ENCODE measurements around the gene CHST14.
"Not testable (repeated sequence)": the region's sequence is repeated elsewhere in the genome, so short reads cannot be mapped to it uniquely, and the experiment has no call there.

CHST14 gene

DNA sequence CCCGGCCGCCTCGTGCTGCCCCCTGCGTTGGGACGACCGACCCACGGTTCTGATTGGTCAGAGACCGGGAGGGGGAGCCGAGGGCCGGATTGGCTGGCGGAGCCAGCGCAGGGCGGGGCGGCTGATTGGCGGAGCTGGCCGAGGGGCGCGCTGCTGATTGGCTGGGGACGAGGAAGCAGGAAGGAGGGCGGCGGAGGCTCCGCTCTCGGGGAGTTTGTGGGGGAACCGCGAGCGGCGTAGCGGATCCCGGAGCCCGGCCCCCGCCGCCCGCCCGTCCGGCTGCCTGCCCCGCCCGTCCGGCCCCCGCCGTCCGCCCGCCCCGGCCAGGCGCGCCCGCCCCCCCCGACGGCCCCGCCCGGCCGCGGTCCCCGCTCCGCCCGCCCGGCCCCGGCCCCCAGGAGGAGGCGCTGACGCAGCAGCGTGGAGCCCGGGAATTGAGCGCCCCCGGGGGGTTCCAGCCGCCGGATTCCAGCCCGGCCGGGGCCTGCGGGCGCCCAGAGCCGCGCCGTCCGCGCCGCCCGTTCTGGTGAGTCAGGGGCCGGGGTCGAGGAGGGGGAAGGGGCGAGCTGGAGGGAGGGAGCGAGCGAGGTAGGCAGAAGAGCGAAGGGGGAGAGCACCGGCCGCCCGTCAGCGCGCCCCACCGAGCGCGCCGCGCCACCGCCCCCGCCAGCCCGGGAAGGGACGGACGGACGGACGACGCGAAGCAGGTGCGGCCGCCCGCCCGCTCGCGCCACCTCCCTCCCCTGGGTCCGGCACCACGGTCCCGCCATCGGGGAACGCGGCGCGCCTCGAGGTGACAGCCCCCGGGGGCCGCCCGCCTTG lies 29.8 kb upstream of the CHST14 start, which contains the start of gene BAHD1:
Gene BAHD1, plus strand, starts transcription at position 211 of the 822 bp plus-strand sequence. CDS start 17,512 bp downstream, outside the sequence.
- peak; percentile 89 for DNase-seq (ENCODE audit: low read depth)

DNA sequence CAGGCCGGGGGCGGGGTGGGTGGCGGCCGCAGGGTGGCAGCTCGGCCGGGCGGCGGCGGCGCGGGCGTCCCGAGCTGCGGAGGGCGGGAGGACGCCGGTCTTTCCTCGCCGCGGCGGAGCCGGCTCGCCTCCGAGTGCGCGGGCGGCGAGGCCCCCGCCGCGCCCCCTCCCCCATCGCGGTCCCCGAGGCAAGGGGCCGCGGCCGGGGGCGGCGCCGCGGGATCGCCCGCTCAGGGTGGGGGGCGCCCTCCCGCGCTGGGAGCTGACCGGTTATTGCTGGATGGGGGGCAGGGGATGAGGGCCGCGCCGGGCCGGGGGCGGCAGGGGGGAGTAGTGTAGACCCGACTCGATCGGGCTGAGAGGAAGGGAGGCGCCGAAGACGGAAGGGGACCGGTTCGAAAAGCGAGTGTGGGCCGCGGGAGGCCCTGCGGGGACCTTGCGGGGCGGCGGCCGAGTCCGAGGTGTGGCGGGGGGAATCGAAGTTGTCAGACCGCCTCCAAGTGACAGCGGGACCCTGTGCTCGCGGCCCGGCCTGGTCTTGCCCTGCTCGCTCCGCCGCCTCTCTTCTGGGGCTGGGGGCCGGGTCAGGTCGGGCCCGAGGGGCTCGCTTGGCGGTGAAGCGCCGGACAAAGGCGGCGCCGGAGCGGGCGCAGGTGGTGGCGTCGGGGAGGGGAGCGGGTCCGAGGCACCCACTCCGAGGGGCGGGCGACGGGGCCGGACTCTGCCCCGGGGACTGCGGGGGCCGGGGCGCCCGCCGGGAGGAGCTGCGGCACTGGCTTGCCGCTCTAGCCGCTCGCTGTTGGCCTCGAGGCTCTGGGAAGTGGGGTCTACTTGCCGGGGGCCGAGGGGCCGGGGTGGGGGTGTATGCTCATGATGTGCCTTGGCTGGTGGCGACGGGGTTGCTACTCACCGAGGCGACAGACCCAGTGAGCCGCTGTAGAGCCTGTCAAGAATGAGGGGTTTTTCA lies 28.9 kb upstream of the CHST14 start:
- no peak for DNase-seq (ENCODE audit: low read depth)

DNA sequence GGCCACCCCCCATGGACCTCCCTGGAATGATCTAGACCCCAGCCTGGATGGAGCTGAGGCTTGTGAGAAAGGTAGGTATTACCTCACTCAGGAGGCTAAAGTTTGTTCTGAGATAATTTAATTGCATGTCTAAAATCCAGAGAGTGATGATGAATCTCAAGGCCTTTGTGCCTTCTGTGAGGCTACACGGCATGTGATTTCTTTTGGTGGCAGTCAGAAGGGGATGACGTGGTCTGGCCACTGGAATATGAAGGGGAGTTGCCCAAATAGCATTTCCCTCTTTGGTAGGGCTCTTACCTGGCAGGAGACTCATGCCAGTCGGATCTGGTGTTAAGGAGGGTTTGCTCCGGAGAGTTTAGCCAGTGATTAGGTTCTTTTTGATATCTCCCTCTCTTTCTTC lies 27.5 kb upstream of the CHST14 start:
- no peak for DNase-seq (ENCODE audit: low read depth)

DNA sequence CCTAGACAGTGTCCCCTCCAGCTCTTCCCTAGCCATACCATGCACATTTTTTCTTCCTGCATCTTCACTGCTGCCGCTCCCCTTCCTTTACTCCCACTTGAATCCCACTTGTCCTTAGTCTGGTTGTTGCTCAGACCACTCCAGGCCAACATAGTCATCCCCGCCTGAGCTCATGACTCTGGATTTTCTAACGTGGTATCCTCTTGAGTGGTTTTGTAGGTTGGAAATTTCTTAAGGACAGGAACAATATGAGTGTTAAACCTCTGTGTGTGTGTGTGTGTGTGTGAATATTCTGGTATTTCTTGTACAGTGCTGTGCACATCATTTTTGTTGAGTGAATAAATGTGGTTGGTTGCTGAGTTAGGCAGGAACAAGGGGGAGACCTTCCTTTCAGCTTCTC lies 26.9 kb upstream of the CHST14 start:
- no peak for DNase-seq (ENCODE audit: low read depth)

DNA sequence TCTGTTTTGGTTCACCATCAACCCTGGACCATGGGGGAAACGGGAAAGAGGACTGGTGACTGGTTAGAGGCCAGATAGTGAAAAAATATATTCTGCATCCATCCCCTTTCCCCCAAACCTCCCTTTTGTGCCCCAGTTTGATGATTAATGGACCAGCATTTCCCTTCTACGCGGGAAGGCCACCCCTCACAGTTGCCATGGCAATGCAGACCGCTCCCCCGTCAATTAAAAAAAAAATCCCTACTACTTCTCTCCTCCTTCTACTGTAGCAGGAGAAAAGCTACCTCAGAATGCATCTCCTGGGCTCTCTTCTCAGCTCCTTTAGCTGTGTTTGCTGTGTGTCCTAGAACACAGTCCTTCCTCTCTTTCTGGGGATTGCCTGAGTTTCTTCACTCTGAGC lies 26.0 kb upstream of the CHST14 start:
- no peak for DNase-seq (ENCODE audit: low read depth)

DNA sequence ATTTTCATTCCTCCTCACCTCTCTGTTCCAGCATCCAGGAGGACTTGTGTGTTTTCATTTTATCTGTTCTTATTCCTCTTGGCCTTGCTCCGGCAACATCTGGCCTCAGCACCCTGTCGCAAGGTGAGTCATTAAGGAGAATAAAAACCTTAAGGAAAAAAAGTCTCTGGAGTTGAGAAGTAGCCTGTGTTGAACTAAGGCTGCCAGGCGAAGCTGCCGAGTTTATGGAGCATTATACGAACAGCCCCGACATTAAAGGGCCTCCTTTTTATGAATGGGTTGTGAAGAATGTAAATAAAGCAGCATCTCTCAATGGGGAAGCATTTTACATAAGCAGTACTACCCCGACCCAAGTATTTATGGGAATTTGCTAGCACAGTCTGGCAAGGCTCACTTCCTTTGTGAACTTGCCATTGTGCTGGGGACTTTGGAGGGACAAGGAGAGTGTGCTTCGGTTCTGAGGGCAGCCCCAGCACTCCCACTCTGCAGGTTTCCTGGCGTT lies 25.3 kb upstream of the CHST14 start:
- DNase-seq (ENCODE audit: low read depth) = no peak

DNA sequence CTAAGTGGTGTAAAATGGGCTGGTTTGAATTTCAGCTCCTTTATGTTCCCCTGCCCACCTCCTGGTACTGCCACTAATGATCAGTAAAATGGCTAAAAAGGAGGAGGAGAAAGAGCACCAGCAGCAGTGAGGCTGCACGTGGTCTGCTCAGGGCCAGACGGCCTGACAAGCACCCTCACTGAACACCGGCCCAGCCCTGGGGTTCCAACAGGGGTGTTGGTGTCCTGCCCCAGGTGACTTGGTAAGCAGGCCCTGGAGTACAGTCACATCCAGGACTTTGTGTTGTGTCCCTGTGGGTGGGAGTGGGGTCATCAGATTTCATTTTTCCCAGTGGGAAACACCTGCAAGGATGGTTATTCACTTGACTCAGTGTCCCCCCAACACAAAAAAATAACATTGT lies 24.6 kb upstream of the CHST14 start:
- DNase-seq (ENCODE audit: low read depth) = no peak

DNA sequence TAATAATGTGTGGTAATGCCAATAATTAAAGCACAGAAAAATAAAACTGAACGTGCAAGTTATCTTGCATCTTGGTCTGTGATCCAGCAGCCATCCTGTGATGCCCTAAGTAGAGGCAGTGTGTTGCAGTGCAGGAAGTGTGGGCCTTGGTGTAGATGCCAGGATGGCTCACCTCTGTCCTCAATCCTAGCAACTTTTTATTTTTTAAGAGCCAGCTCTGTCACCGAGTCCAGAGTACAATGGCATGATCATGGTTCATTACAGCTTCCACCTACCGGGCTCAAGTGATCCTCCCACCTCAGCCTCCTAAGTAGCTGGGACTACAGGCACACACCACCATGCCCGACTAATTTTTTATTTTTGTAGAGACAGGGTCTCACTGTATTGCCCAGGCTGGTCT lies 22.4 kb upstream of the CHST14 start:
- DNase-seq (ENCODE audit: low read depth) = no peak

DNA sequence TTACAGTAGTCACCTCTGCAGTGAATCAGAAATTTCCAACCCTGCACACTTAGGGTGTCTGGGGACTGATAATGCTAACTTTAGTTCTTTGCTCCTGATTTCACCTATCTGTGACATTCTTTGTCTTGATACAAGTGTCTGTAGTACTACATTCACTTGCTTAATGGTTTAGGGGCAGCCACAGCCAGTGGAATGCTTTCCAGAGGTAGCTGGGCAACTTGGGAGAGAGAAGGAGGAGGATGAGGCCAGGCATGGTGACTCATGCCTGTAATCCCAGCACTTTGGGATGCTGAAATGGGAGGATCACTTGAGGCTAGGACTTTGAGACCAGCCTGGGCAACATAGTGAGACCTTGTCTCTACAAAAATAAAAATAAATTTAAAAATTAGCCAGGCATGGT lies 21.5 kb upstream of the CHST14 start:
- DNase-seq (ENCODE audit: low read depth) = no peak

DNA sequence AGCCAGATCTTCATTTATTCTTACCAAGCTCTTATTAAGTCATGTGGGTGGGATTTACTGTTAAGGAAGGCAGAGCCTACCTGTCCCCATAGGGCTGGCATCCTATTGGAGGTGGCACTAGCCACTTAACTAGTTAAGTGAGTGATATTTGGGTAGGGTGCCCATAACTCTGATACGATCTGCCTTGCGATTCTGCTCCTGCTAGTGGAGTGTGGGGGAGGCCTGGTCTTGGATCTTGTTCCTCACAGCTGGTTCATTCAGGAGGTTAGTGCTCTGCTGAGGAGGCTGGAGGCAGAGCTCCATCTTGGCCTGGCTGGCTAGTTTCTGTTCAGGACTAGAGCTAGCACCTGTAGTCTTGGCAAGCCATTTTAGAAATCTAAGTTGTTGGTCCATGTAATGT lies 20.7 kb upstream of the CHST14 start:
- no peak for DNase-seq (ENCODE audit: low read depth)

DNA sequence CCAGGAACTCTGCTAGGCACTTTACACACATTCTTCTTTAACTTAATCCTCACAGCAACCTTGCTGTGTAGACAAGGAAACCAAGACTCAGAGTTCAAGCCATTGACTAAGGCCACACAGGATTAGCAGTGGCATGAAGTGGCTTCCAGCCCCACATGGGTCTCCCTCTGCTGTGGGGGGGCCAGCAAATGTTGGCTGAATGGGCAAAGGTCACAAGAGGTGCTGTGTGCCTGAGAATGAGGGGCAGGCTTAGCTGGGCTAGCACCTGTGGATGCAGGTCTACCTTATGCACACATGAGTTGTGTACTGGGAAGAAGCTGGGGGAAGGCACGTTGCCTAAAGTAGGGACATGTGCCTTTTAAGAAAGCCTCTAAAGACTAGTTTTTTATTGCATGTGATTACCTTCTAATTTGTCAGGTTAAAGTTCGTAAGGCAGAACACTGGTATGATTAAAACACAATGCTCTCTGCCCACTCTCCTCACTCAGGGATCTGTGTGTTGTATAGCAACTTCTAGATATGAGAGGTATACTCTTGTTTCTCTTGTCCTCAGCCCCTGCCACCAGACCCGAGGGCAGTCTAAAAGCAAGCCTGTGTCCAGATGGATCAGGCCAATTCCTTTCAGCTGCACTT lies 19.1 kb upstream of the CHST14 start:
- no peak for DNase-seq (ENCODE audit: low read depth)

DNA sequence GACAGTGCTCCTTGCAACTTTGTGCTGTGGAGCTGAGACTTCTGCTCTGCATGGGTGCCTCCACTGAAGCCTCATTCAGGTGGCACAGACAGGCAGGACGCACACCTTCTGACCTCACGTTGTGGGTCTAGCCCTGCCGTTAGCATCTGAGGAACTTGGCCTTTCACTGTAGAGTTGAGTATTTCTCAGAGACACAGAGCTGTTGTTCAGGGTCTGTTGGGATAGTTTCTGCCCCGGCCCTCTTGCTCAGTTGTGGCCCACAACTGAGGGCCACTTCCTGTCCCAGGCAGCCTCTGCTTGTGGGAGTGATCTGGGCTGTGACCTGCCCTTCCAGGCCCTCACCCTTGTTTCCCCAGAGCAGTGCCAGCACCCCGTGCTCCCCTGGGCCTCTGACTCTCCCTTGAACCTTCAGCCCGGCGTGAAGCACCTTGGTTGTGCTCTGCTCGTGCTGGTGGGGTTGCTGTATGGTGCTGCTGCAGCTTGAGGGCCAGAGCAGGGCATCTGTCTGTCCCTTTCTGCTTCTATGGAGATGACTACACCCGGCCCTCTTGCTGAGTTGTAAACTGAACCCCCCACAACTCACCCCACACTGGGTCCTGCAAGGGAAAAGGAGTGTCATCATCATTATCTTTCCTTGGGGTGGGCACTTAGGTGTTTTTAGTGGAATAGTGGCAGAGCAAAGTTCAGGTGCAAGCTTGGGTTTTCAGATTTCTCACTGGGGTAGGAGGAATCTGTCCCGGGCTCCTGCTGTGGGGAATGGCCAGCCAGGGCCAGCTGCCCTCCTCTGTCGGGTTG lies 18.3 kb upstream of the CHST14 start:
- DNase-seq (ENCODE audit: low read depth) = no peak

DNA sequence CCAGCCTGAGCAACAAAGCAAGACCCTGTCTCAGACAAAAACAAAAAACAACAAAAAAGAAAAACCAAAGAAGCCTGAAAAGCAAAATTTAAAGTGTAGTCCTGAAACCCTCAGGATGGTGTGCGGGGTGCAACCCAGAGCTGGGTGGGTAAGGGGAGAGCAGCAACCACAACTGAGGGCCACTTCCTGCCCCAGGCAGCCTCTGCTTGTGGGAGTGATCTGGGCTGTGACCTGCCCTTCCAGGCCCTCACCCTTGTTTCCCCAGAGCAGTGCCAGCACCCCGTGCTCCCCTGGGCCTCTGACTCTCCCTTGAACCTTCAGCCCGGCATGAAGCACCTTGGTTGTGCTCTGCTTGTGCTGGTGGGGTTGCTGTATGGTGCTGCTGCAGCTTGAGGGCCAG lies 16.8 kb upstream of the CHST14 start:
- not testable (repeated sequence) for DNase-seq (ENCODE audit: low read depth)

DNA sequence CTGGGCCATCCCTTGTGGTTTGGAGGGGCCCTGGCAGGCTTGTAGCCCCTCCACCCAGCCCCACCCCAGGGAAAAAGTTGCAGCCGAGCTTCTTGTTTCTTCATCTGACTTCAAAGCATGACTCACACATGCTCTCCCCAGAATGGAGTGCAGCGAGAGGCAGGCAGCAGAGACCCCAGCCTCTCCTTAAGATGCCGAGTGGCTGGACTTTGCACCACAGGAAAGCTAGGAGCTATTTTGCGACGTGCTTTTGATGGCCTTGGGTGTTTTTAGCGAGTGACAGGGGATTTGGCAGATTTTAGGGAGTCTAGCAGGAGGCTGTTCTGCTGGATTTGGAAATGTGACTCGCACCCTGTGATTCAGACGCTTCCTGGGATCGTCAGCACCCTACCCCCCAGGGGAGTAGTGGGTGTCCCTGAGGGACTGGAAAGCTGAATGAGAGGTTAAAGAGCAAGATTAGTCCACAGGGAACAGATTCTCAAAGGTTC lies 15.8 kb upstream of the CHST14 start:
- DNase-seq (ENCODE audit: low read depth) = no peak

DNA sequence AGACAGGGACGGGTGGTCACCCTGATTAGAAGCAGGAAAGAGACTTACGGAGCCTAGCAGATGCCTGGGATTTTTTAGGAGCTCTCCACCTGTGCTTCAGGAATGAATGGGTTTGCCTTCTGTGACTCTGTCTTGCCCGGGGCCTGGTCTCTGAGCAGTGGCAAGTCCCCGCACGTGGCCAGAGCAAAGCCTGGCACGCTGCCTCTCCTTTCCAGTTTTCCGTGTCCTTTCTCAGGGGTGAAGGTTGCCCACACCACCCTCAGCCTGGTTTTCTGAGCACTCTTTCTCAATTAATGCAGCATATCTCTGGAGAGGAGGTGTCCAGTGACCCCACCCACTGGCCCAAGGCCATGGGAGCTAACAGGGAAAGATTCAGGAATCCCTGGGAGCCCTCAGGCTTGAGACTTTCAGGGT lies 14.5 kb upstream of the CHST14 start:
- no peak for DNase-seq (ENCODE audit: low read depth)

DNA sequence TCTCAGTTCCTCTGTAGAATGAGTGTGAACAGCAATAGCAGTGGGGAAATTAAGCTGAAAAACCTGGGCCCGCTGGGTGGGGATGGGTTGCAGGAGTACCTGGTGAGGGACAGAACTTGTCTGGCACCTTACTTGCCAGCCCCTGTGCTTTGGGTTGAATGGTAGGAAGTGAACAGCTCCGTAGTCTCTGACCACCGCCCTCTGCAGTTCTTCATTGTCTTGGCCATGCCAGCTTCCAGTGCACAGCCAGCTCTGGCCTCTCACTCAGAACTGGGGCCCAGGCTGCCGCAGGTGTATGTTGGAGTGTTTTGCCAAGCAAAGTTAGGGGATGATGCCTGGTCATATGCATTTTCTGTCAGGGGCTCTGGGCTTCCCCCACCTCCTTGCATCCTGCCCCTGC lies 14.0 kb upstream of the CHST14 start:
- DNase-seq (ENCODE audit: low read depth) = no peak

DNA sequence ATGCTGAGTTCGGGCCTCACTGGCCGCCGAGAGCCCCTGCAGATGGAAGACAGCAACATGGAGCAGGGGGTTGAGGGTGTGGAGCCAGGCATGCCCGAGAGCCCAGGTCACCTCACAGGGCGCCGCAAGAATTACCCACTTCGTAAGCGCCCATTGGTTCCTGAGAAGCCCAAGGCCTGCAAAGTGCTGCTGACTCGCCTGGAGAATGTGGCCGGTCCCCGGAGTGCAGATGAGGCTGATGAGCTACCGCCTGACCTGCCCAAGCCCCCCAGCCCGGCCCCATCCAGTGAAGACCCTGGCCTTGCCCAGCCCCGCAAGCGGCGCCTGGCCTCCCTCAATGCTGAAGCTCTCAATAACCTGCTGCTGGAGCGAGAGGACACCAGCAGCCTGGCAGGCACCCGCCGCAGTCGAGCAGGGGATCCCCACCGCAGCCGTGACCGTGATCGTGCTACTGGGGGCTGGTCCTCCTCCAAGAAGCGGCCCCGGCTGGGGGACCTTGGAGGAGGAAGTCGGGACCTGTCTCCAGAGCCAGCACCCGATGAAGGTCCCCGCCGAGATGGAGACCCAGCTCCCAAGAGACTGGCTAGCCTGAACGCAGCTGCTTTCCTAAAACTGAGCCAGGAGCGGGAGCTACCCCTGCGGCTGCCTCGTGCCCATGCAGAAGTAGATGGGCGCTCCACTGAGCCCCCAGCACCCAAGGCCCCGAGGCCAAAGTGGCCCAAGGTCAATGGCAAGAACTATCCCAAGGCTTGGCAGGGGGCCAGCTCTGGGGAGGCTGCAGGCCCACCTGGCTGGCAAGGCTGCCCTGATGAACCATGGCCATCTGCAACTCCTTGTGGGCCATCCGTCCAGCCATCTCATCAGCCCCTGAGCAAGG lies 12.1 kb upstream of the CHST14 start:
- DNase-seq (ENCODE audit: low read depth) = no peak

DNA sequence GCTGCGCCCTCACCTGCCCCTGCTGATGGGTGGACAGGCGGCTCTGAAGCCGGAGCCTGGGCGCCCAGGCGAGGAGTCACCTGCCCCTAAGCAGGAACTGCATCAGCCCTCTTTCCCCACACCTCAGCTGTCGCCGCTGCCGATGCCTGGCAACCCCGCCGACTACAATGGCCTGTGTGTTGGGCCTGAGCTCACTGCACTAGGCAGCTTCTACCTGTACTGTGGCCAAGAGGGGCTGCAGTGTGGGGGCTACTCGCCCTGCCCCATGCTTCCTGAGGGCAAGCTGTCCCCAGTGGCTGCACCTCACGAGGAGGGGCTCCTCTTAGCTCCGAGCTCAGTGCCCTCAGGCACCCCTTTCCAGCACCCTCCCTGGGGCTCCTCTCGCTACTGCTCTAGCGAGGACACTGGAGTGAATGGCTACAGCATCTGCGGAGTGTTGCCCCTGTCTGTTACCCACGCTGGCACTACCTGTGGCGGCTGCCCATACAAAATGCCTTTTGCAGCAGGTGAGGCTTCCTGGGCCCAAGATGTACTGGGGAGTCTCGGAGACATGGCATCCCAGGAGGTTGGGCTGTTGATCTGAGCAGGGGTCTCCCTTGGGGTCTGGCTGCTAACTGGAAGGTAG lies 11.3 kb upstream of the CHST14 start:
- no peak for DNase-seq (ENCODE audit: low read depth)

DNA sequence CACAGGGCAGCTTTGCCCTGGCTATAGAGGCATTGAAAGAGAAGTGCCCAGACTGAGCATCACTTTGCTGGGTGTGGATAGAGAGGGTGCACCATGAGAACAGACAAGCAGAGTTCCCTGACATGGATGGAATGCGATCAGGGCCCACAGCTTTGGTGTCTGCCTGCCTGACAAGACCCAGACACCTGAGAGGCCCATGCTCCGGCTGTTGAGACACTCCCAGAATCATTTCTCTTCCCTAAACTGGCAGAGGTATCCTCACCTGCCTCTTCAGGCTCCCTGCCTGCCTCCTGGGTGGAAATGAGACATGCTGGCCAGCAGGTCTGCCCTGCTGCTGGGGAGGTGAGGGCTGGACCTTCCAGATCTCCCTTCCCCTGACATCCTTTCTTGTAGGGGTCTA lies 10.4 kb upstream of the CHST14 start:
- DNase-seq (ENCODE audit: low read depth) = no peak

DNA sequence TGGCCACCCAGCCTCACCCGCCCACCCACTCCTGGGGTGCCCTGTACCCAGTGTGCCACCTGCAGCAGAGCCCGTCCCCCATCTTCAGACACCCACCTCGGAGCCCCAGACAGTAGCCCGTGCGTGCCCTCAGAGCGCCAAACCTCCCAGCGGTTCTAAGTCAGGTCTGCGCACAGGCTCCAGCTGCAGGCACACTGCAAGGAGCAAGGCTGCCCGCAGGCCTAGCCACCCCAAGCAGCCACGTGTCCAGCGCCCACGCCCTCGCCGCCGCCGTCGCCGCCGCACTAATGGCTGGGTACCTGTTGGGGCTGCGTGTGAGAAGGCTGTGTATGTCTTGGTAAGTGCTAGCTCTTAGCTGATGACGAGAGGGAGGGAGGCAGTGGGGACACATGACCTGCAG lies 8.8 kb upstream of the CHST14 start:
- no peak for DNase-seq (ENCODE audit: low read depth)

All from T follicular helper cell (primary cell).